Upper lobe of right lung (tissue), 1 donor: ENCODE measurements around the gene F7. TPM values are rescaled to one million over a fixed set of nuclear protein-coding genes. Genes with fewer than 3 reads are reported as not detected.

Source experiments
- ATAC-seq: fragments of 200-7000 bp; cut with Tn5 transposase; one replicate; pipeline ENCODE4 v1.9.1; 2020; ENCODE audit warnings: mild to moderate bottlenecking, moderate library complexity
- DNase-seq: peaks from one replicate; pipeline ENCODE4 v3.0.0-alpha.2; 2020
- H3K27ac ChIP-seq: fragments of 200-600 bp; one replicate; pipeline ENCODE4 v1.8.0; 2022
- H3K27me3 ChIP-seq: fragments of 200-600 bp; one replicate; pipeline ENCODE4 v1.8.0; 2022; ENCODE audit warnings: mild to moderate bottlenecking
- H3K36me3 ChIP-seq: fragments of 200-600 bp; one replicate; pipeline ENCODE4 v1.8.0; 2022
- H3K4me1 ChIP-seq: fragments of 200-600 bp; one replicate; pipeline ENCODE4 v1.8.0; 2022
- H3K4me3 ChIP-seq: fragments of 200-600 bp; one replicate; pipeline ENCODE4 v1.8.0; 2022; ENCODE audit warnings: mild to moderate bottlenecking
- H3K9me3 ChIP-seq: fragments of 200-600 bp; one replicate; pipeline ENCODE4 v1.8.0; 2022
- intact Hi-C: fragments of 100-400 bp; cut with DNase I; formaldehyde crosslinking; loops from one replicate; pipeline ENCODE4 v1.11.0; 2022
- total RNA-seq: library from RNA; stranded (reverse); fragmentation: NEBNext Ultra II Directional; extraction: Animal tissue kit (Norgen Biotek cat#: 25700); gene quantifications from one replicate; pipeline ENCODE4 v1.2.1, GENCODE V29; 2021
- TF ChIP-seq, protein P1 (sequence below): fragments of 200-600 bp; IDR thresholded peaks from one replicate; pipeline ENCODE4 v1.8.0; 2022; ENCODE audit warnings: antibody characterized with exemption
- donor health status: DM: no; HTN: yes; CAD: no; lungs with severe emphysema.

The F7 gene
- total RNA-seq, 1 donor from 2014 or later, result 0.61 TPM

DNA sequence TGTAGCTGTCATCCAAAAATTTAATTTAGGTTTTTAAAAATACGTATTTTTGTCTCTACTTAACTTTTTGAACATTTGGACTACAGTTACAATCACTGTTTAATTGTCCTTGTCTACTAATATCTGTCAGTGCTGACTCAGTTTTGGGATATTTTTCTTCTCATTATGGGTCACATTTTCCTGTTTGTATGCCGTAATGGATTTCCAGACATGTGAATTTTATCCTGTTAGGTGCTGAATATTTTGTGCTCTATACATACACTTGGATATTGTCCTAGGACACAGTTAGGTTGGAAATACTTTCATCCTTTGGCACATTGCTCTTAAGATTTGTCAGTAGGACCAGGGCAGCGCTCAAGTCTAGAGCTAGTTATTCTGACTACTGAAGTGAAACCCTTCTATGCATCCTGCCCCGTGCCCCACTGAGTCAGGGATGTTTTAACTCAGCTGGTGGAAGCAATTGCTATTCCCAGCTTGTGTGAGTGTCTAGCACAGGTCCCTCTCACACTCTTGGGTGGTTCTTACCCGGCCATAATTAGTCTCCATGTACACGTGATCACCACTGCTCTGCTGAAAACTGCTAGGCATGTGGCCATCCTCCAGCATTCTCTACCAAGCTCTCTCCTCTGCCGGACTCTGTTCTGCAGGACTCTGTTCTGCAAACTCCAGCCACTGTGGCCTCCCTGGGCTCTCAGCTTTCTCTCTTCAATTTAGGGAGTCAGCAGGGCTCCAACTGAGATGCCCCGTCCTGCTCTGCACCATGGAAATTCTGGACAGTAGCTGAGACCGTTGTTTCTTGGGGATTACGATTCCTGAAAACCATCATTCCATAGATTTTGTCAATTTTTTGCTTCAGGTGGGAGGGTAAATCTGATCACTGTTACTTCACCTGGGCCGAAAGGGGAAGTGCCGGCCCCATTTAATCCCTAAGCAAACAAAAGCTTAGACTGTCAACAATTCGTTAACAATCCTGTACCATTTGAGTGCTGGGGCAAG, 64.0 kb downstream of the F7 start:
- ATAC-seq (no peak), DNase-seq (no peak)
- TF ChIP-seq, protein P1, sequence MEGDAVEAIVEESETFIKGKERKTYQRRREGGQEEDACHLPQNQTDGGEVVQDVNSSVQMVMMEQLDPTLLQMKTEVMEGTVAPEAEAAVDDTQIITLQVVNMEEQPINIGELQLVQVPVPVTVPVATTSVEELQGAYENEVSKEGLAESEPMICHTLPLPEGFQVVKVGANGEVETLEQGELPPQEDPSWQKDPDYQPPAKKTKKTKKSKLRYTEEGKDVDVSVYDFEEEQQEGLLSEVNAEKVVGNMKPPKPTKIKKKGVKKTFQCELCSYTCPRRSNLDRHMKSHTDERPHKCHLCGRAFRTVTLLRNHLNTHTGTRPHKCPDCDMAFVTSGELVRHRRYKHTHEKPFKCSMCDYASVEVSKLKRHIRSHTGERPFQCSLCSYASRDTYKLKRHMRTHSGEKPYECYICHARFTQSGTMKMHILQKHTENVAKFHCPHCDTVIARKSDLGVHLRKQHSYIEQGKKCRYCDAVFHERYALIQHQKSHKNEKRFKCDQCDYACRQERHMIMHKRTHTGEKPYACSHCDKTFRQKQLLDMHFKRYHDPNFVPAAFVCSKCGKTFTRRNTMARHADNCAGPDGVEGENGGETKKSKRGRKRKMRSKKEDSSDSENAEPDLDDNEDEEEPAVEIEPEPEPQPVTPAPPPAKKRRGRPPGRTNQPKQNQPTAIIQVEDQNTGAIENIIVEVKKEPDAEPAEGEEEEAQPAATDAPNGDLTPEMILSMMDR, result no peak
- no peak overlapping the region for H3K27ac ChIP-seq
- H3K4me3 ChIP-seq, result no peak overlapping the region
- H3K36me3 ChIP-seq, result peaks cover 4% of the 10 kb centered on the region
- H3K9me3 ChIP-seq, result no peaks in the 10 kb centered on the region
- no peaks in the 10 kb centered on the region for H3K4me1 ChIP-seq
- no peaks in the 10 kb centered on the region for H3K27me3 ChIP-seq
- intact Hi-C loops, result no loop called here

Other genes starting within 250 kb of the F7 start
- 69.7 TPM for gene MCF2L, start 136.6 kb upstream of the F7 start, total RNA-seq
- 7.9 TPM for gene F10, start 17.0 kb downstream of the F7 start, total RNA-seq
- gene PROZ, start 52.9 kb downstream of the F7 start, total RNA-seq, result not detected
- gene PCID2, start 102.9 kb downstream of the F7 start, total RNA-seq, result 41.5 TPM
- gene CUL4A, start 103.8 kb downstream of the F7 start, total RNA-seq, result 57.0 TPM
- gene LAMP1, start 191.4 kb downstream of the F7 start, total RNA-seq, result 332 TPM